Left lobe of liver (tissue), 2 donors: ENCODE measurements around the gene MITF. TPM values are rescaled to one million over a fixed set of nuclear protein-coding genes. Genes with fewer than 3 reads are reported as not detected.

ENCODE experiments used
- ATAC-seq: fragments of 200-7000 bp; cut with Tn5 transposase; one replicate; pipeline ENCODE4 v1.9.1; 2020; ENCODE audit warnings: mild to moderate bottlenecking, moderate library complexity
- DNase-seq: peaks from one replicate; pipeline ENCODE4 v3.0.0-alpha.2; 2020; ENCODE audit warnings: low spot score
- total RNA-seq: library from RNA; stranded (reverse); gene quantifications from one replicate; pipeline ENCODE4 v1.2.1, GENCODE V29; 2021
- donor health status: DM: no; HTN: no; CAD: no; lungs with moderate emphysema.
- donor health status: DM: no; HTN: yes; CAD: no.

MITF gene
- total RNA-seq, 1 donor from 2014 or later = 4.3 TPM

GRCh38 chr3:69830147-69830546, 90.9 kb downstream of the MITF start:
- no peak for DNase-seq
- no peak for ATAC-seq

DNA sequence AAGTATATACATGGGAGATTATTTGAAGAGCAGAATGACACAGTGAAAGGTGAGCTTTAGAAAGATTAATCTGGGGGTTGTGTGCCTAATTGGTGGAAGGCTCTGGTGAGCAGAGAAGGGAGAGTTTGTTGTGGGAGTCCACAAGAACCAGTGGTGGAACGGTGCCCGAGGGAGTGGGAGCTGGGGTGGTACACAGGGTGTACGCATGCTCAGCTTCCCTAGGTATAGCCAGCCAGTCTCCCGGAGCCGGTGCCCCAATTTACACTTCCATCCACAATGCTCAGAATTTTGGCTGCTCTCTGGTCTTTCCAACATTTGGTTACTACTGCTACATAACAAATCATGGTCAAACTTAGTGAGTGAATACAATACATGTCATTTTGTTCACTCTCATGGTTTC, 92.5 kb downstream of the MITF start:
- no peak for DNase-seq
- no peak for ATAC-seq

DNA sequence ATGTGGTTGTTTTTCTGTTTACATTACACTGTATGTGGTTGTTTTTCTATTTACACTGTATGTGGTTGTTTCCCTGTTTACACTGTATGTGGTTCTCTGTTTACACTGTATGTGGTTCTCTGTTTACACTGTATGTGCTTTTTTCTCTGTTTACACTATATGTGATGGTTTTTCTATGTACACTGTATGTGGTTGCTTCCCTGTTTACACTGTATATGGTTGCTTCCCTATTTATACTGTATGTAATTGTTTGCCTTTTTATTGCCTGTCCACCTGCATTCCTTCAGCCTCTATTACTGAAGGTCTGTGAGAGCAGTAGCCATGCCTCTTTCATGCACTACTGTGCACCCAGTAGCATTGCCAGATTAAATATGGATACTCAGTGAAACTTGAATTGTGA, 94.3 kb downstream of the MITF start:
- no peak for ATAC-seq
- no peak for DNase-seq

DNA sequence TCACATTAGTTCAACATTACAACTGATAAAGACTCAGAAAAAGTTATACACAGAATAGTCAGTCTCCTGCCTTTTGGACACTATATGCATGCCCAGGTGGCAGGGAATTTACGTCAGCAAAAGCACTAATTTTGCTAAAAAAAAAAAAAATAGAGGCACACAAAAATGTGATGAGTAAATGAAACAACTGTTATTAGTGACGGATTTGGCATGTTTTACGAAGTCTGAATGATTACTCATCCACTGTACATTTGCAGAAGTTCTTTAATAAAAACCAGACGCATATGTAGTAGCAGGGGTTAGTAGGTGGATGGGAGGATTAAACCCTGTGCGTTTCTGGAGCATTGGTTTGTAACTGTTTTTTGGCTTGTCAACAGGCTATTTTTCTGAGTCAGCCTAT, 99.0 kb downstream of the MITF start:
- ATAC-seq = no peak
- DNase-seq = no peak

- ATAC-seq = no peak
- DNase-seq = no peak
These were observed 99.6 kb downstream of the MITF start for GRCh38 chr3:69838696-69839515.

GRCh38 chr3:69842351-69842750, 103.1 kb downstream of the MITF start:
- no peak for ATAC-seq
- DNase-seq = no peak

- DNase-seq = no peak
- no peak for ATAC-seq
These were observed 103.5 kb downstream of the MITF start for GRCh38 chr3:69842789-69843188.

- no peak for ATAC-seq
- DNase-seq = no peak
These were observed 105.4 kb downstream of the MITF start for GRCh38 chr3:69844706-69845105.

DNA sequence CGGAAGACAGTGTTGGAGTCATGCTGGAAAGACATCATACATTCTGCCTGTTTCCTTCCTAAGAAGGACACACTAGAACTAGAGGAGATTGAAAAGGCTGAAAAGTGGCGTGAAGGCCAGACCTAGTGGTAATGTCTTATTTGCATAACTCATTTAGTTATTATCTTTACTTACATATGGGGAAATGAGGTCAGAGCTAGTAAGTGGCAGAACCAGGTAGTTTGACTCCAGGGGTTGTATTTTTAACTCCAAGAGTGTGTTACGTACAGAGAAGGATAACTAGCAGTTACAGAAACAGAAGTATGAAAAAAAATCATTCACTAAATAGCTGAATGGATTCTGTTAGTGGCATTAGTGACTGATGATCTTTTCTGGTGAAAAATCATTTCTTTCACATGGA, 108.0 kb downstream of the MITF start:
- ATAC-seq (no peak), DNase-seq (no peak)

DNA sequence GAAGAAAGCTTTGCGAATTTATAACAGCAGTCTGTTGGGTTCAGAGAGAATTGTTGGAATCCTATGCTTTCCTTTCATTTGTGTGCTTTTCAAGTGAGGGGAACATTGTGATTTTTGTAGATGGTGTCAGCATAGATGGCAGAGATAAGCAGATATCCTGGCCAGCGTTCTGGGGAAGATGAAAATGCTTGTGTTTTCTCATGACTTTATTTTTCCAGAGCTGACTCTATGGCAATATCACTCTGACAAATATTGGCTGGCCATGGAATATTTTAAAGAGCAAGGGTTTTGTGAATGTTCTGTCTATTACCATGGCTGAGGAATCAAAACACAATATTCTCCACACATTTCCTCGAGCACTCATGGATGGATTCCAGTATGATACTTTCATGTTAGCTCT, 108.8 kb downstream of the MITF start:
- no peak for ATAC-seq
- no peak for DNase-seq

DNA sequence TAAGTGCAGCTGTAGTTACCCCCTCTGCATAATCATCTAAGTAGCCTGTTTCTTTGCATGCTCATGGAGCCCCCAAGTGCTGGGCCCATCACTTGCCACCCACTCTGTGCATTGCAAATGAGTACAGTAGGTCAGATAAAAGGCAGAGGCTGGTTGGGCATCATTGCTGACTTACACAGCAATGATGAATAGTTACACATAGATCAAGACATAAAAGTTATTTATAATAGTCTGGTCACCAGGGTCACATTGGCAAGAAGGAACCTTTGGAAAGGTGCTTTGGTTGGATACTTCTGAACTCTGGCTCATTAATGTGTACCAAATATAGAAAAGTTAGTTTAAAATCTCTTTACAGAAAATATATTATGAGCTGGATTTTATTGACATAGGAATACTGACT, 111.6 kb downstream of the MITF start:
- ATAC-seq (no peak), DNase-seq (no peak)

DNA sequence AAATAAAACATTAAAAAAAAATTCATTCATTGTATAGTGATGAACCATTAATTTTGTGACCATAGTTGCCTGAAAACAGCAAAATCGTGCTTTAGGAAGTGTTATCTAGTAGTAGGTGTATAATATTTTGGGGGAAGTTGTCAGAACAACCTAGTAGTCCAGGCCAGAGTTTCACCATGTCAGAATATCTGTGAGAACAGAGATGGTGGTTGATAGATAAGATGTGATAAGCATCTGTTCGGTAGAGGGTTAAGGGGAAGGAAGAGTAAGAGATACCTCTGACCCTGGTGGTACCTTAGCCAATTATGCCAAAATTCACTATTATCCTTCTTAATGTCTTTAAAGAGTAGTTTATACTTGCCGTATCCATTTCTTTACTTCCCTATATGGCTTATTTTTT, 113.8 kb downstream of the MITF start:
- DNase-seq (no peak), ATAC-seq (no peak)

GRCh38 chr3:69855436-69856162, 116.3 kb downstream of the MITF start:
- no peak for DNase-seq
- peak; percentile 69 for ATAC-seq

DNA sequence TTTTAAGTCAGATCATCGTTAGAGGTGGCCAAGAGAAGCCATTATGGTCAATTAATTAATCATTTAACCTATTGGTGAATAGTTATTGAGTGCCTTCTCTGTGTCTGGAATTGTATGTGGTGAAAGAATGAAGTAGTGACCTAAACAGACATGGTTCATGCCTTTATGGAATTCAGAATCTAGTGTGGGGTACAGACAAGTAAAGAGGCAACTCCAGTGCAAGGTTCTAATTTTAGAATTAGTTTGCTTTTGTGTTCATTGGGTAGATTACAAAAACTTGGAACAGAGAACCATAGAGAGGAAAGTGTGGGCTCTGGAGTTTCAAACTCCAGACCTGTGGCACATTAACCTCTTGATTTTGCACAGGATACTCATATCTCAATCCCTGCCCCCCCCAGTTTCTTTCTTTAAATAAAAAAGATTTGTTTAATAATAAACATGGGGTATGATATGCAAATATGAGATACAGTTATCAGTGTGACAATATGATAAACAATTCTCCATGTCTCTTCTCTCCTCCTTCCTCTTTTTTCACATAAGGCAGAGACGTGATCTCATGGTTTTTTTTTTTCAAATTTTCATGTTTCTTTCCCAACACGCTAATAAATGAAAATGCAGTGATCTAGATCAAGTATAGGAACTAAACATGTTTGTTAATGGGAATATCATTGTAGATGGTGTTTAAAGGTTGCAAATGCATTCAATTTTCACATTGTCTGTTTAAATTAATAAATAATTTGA, 117.9 kb downstream of the MITF start:
- no peak for ATAC-seq

DNA sequence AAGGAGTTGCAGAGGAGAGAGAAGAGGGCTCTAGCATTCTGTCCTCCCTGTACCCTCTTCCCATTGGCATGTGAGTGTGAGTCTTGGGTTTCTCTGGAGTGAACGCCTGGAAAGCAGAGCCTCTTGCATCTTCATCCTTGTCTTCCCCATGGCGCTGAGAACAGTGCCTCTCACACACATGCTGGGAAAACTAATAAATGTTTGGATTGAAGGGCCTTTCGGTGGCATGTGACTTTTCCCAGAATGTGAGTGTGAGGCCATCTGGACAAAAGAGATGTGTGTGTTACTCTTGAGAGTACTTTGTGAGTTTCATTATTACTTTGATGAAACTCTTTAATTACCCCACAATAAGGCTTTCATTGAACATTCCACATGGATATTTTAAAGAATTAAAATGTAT, 122.3 kb downstream of the MITF start:
- DNase-seq (no peak), ATAC-seq (no peak)

More for the DNA sequence above, 117.9 kb downstream of the MITF start:
- no peak for DNase-seq

- ATAC-seq = no peak
- no peak for DNase-seq
These were observed 124.9 kb downstream of the MITF start for GRCh38 chr3:69864141-69864540.

DNA sequence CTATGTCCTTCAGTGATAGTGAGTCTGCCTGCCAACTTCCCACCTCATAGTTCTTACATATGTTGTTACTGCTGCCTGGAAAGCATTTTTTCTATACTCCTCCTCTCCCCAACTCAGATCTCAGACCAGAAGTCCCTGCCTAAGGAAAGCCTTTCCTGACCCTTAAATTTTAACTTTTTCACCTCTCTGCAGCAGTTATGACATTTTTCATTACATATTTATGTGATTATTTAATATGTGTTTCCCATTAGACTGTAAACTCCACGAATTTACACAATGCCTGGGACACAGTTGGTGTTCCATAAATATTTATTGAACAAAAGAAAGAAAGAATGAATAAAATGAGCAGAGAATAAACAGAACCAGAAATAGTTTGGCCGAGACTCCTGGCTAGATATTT, 125.5 kb downstream of the MITF start:
- ATAC-seq (no peak), DNase-seq (no peak)

DNA sequence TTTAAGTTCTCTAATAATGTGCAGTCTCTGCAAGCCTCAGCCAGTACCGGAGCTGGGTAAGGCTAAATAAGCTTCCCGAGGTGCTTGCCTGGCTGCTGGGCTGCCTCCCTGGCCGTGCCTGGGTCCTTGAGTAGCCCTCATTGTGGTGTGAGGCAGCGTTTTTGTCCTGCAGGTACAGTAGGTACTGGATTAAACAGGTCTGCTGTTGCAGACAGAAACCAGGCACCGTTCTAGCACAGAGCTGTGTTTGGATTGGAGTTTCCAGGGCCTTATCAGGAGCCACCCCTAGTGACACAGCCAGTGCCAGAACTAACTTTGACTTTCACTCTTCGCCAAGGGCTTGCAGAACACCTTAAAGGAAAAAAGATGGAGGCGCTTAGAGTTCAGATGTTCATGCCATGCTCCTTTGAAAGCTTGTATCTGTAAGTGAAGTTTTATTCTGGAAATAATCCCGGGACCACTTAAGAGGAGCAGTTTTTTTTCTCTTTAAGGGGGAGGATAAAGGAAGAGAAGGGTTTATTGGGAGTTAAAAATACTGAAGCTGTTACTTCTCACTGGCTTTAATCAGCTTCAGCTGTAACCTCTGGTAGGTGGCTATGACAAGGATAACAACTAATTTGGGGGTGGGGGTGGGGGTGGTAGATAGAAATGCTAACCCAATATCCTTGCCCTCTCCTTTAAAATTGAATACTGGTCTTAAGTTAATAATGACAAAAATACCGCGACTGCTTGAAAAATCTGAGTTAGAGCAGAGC, 126.8 kb downstream of the MITF start:
- DNase-seq = peak; percentile 73
- peak; percentile 99 for ATAC-seq

DNA sequence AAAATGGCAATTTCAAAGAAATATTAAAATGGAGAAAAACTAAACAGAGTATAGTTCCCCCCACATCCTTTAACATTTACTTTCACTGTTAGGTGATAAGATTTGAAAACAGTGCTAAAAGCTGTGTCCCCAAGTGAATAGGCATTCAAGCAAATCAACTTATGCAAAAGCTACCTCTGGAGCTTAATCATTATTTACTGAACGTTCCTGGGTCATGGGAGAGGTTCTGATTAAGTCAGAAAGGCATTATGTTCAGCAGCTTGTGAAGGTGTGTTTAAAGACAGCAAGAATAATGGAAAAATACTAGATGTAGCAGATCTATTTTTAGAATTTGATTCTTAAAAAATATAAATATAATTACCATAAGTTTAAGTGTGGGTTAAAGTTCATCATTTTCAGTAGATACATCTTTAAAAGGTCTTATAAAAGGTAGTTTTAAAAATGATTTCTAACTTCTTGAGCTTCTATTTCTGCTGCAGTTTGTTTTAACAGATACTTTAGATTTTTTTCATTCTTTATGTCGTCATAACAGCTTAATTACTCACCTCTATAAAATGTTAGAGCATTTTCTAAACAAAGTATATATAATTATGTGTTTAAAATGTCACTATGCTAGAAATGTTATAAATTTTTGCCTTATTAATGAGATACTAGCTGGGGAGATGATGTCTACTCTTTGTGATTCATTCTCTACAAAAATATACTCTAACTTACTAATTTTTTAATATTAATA, 127.9 kb downstream of the MITF start:
- DNase-seq (no peak), ATAC-seq (no peak)

GRCh38 chr3:69867941-69868505, 128.8 kb downstream of the MITF start:
- DNase-seq = no peak
- no peak for ATAC-seq
